HFFc6 (cell line): ENCODE results near the gene BICRA. TPM values are rescaled to one million over a fixed set of nuclear protein-coding genes. Genes with fewer than 3 reads are reported as not detected.
A peak's percentile ranks its signal among the peaks of the same experiment; 100 is the strongest.
"Not testable (repeated sequence)": the region's sequence is repeated elsewhere in the genome, so short reads cannot be mapped to it uniquely, and the experiment has no call there.

Experiments
- DNase-seq: peaks from one replicate; pipeline ENCODE4 v3.0.0-alpha.2; 2018
- H3K27ac Mint-ChIP-seq: 2 replicates; pipeline ENCODE4 v1.8.0; 2020; ENCODE audit warnings: mild to moderate bottlenecking, mixed read lengths
- H3K27me3 Mint-ChIP-seq: 2 replicates; pipeline ENCODE4 v1.8.0; 2021; ENCODE audit warnings: mild to moderate bottlenecking, moderate library complexity, mixed read lengths; ENCODE audit not compliant: insufficient read depth
- H3K36me3 Mint-ChIP-seq: 2 replicates; pipeline ENCODE4 v1.8.0; 2021; ENCODE audit warnings: low read depth, mixed read lengths
- H3K4me1 Mint-ChIP-seq: 2 replicates; pipeline ENCODE4 v1.8.0; 2020; ENCODE audit warnings: low read depth, mixed read lengths
- H3K4me3 Mint-ChIP-seq: 2 replicates; pipeline ENCODE4 v1.8.0; 2020; ENCODE audit warnings: mild to moderate bottlenecking, moderate library complexity, mixed read lengths
- H3K9me3 Mint-ChIP-seq: 2 replicates; pipeline ENCODE4 v1.8.0; 2020; ENCODE audit warnings: mild to moderate bottlenecking, mixed read lengths
- total RNA-seq, 6 experiments: library from RNA; stranded (reverse); fragmentation: NEBNext Ultra II Directional; extraction: Animal tissue kit (Norgen Biotek cat#: 25700); gene quantifications; 2 replicates in 1 of 6; 3 replicates in 5 of 6; pipeline ENCODE4 v1.2.3, GENCODE V29; 2021
- TF ChIP-seq, protein P1 (sequence below): fragments of 200-600 bp; sonication (generic); IDR thresholded peaks from 2 replicates; pipeline ENCODE4 v1.5.0; 2021; ENCODE audit warnings: antibody characterized with exemption, mild to moderate bottlenecking

BICRA gene
- total RNA-seq, 6 experiments from 2014 or later: 11.8 to 16.7 (median 15.5) TPM

DNA sequence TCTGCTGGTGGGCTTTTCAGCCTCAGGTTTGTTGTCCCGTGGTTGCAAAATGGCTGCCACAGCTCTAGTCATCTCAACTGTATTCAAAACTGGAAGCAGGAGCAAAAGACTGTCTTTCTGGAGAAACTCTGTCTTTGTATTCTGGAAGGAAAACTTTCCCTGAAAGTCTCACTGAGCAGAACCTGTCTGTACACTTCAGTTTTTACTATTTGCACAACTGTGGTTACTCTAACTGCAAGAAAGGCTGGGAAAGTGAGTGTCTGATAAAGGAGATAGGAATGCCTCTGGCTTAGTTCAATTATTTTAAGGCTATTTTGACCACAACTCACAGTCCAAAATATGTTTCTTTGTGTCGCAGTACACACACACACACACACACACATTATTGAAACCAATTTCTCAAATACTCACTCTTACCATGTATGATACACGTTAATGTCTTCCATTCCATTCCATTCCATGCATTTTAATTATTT is 54.5 kb downstream of the BICRA start:
- Mint-ChIP-seq H3K27ac (peak overlapping the region; percentile 94), H3K36me3 (peaks cover 6% of the 10 kb centered on the region), H3K4me1 (peaks cover 63% of the 10 kb centered on the region), H3K4me3 (peak overlapping the region; percentile 74), H3K9me3 (no peaks in the 10 kb centered on the region), H3K27me3 (peaks cover 3% of the 10 kb centered on the region; the same call in 1 of the 2 replicates)
- peak; percentile 96 for DNase-seq
- TF ChIP-seq, protein P1, sequence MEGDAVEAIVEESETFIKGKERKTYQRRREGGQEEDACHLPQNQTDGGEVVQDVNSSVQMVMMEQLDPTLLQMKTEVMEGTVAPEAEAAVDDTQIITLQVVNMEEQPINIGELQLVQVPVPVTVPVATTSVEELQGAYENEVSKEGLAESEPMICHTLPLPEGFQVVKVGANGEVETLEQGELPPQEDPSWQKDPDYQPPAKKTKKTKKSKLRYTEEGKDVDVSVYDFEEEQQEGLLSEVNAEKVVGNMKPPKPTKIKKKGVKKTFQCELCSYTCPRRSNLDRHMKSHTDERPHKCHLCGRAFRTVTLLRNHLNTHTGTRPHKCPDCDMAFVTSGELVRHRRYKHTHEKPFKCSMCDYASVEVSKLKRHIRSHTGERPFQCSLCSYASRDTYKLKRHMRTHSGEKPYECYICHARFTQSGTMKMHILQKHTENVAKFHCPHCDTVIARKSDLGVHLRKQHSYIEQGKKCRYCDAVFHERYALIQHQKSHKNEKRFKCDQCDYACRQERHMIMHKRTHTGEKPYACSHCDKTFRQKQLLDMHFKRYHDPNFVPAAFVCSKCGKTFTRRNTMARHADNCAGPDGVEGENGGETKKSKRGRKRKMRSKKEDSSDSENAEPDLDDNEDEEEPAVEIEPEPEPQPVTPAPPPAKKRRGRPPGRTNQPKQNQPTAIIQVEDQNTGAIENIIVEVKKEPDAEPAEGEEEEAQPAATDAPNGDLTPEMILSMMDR: no peak

DNA sequence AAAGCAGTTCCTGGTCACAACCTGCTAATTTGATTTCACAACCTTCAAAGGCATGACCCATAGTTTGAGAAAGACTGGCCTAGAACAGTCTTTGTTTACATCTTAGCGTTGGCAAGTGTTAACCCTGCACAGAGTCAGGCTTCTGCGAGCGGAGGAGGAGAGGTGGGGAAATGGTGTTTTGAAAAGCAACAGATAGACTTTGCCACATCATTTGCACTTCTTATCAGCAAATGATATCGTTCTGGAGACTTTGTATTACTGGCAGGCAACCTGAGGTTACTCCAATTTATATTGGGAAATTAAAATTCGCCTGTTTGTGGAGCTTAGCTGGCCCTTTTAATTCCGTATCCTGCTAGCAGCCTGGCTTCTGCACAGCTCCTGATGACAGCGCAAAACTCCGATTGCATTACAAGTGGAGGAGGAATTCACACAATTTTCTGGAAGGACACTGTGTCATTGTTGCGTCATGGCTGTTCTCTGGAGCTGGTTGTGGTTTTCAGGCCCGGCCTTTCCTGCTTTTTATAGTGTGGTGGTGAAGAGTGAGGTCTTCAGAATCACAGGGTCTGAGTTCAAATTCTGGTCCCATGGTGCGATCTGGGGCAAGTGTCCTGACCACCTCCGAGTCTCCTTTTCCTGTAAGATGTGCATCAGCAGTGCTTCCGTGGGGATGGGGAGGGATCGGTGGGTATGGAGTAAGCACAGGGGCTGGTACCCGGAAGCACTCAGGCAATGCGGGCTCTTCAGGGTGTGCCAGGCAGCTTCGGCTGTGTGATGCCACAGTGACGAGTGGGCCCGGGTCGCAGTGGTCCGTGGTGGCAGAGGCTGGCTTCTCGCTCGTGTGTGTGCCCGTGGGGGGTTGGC is 55.2 kb downstream of the BICRA start:
- Mint-ChIP-seq H3K36me3 (peaks cover 6% of the 10 kb centered on the region), H3K4me1 (peaks cover 63% of the 10 kb centered on the region), H3K4me3 (peak overlapping the region; percentile 74), H3K27ac (peak overlapping the region; percentile 94), H3K9me3 (no peaks in the 10 kb centered on the region), H3K27me3 (peaks cover 3% of the 10 kb centered on the region; the same call in 1 of the 2 replicates)
- TF ChIP-seq, protein P1: no peak
- DNase-seq: peak; percentile 97

DNA sequence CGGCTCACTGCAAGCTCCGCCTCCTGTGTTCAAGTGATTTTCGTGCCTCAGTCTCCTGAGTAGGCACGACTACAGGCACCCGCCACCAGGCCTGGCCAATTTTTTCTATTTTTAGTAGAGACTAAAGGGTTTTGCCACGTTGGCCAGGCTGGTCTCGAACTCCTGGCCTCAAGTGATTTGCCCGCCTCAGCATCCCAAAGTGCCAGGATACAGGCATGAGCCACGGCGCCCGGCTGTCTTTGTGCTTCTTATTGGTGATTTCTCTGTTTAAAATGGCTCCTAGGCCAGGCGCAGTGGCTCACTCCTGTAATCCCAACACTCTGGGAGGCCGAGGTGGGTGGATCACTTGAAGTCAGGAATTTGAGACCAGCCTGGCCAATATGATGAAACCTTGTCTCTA is 59.6 kb downstream of the BICRA start:
- peaks cover 33% of the 10 kb centered on the region for H3K4me1 Mint-ChIP-seq
- H3K9me3 Mint-ChIP-seq, DNase-seq, H3K27me3 Mint-ChIP-seq, H3K36me3 Mint-ChIP-seq, H3K4me3 Mint-ChIP-seq, H3K27ac Mint-ChIP-seq: not testable (repeated sequence)

DNA sequence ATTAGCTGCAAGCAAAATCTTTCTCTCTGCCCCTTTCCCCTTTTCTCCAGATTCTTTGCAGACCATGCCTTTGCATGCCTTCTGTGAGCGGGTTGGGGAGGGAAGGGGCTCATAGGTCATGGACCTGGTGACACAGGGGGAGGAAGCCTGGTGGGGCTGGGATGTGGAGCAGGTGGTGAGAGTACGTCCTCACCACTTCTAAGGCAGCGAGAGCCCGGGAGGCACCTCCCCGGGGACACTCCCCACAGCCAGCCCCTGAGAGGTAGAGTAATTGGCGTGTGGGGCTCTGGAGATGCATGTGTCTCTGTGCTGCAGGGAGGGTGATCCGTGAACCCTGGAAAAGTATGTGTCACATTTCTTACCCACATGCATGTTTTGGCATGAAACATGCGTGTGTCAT is 61.8 kb downstream of the BICRA start:
- H3K27me3 Mint-ChIP-seq: peaks cover 2% of the 10 kb centered on the region
- H3K9me3 Mint-ChIP-seq: no peaks in the 10 kb centered on the region
- peaks cover 23% of the 10 kb centered on the region for H3K36me3 Mint-ChIP-seq
- H3K4me3 Mint-ChIP-seq: no peak overlapping the region
- TF ChIP-seq, protein P1: no peak
- H3K4me1 Mint-ChIP-seq: peaks cover 11% of the 10 kb centered on the region
- no peak overlapping the region for H3K27ac Mint-ChIP-seq
- no peak for DNase-seq

DNA sequence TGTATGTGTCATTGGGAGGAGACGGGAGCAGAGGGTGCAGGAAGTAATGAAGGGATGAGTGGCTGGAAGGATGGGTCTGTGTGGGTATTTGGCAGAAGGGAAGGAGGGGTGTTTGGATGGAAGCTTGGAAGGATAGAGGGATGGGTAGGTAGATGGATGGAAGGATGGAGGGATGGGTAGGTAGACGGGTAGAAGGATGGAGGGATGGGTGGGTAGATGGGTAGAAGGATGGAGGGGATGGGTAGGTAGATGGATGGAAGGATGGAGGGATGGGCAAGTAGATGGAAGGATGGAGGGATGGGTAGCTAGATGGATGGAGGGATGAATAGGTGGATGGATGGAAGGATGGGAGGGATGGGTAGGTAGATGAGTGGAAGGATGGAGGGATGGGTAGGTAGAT is 62.6 kb downstream of the BICRA start:
- TF ChIP-seq, protein P1: no peak
- H3K27ac Mint-ChIP-seq: no peak overlapping the region
- no peak for DNase-seq
- no peak overlapping the region for H3K4me3 Mint-ChIP-seq
- H3K27me3 Mint-ChIP-seq: peaks cover 2% of the 10 kb centered on the region
- H3K9me3 Mint-ChIP-seq: no peaks in the 10 kb centered on the region
- H3K36me3 Mint-ChIP-seq: peaks cover 23% of the 10 kb centered on the region
- peaks cover 8% of the 10 kb centered on the region for H3K4me1 Mint-ChIP-seq

DNA sequence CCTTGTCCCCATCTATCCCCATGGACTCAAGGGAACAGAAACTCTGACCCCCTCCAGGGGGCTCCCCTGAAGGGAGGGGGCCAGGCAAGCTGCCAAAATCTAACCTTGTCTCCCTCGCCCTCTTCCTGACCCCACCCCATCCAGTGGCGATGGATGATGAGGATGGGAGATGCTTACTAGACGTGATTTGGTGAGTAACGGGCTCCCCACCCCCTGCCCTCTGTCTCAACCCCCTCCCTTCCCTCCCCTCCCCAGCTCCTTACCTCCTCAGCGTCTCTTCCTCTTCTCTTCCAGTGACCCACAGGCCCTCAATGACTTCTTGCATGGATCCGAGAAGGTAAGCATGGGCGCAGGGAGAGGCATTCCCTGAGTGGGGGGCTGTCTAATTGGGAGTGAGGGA is 64.5 kb downstream of the BICRA start:
- Mint-ChIP-seq H3K9me3 (no peaks in the 10 kb centered on the region), H3K27ac (no peak overlapping the region), H3K27me3 (peaks cover 2% of the 10 kb centered on the region), H3K4me1 (no peaks in the 10 kb centered on the region), H3K36me3 (peaks cover 30% of the 10 kb centered on the region), H3K4me3 (no peak overlapping the region)
- TF ChIP-seq, protein P1: no peak
- DNase-seq: no peak
